Measurements from ENCODE around the gene BCDIN3D.
A peak's percentile ranks its signal among the peaks of the same experiment; 100 is the strongest.

Gene BCDIN3D

DNA sequence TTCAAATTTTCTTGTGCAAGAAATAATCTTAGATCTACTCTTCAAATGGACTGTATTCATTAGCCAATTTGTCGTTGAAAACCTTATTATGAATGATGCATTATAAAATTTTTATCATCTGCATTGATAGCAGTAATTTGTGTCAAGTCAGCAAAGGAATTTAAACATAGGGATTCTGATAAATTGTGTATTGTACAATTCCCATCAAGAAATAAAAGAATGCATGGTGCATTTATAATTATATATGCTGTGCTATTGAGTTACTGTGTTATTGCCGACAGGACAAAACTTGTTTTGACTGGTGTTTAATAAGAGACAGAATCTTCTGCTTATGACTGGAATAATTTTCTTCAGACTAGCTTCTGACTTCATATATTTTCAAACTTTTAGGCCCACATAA, 3.1 kb upstream of the BCDIN3D start:
- no peaks in the 10 kb centered on the region for H3K9me3 ChIP-seq (ENCODE audit: insufficient read depth, low read depth, low read length)
- no peak overlapping the region for H3K4me3 ChIP-seq (ENCODE audit: low read length)
- H3K27me3 ChIP-seq (ENCODE audit: insufficient read depth, low read length): peaks cover 17% of the 10 kb centered on the region

DNA sequence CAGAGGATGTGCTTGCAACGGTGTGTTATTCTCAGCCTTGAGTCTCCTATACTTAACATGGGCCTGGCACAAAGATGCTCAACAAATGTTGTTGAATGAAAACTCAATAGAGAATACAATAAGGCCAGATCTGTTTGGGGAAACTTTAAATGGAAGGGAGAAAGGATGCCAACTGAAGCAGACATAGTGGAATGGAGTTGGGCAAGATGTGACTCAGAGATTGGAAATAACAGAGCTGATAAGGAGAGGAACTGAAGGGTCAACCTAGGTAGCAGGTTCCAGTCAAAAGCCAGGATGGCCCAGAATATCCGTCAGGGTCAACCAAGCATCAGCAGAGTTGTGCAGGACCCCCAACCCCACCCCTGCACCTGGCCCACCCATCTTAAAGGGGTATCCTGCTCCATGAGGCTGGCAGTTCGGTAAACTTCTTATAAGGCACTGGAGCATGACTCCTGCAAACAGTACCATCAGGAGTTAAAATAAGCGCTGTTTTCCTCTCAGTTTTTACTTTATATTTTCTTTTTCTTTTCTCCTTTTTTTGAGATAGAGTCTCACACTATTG, 1.1 kb upstream of the BCDIN3D start:
- no peak overlapping the region for H3K9ac ChIP-seq (ENCODE audit: low read depth, low read length)
- peaks cover 4% of the 10 kb centered on the region; the same call in 1 of the 2 replicates for H3K4me1 ChIP-seq (ENCODE audit: insufficient read depth, low read length)
- H3K4me3 ChIP-seq (ENCODE audit: low read length): no peak overlapping the region
- no peaks in the 10 kb centered on the region for H3K9me3 ChIP-seq (ENCODE audit: insufficient read depth, low read depth, low read length)
- no peaks in the 10 kb centered on the region for H3K36me3 ChIP-seq (ENCODE audit: insufficient read depth, low read depth, low read length)
- peaks cover 12% of the 10 kb centered on the region for H3K27me3 ChIP-seq (ENCODE audit: insufficient read depth, low read length)
- H3K27ac ChIP-seq (ENCODE audit: low read length): no peak overlapping the region

More for the DNA sequence above, 3.1 kb upstream of the BCDIN3D start:
- H3K36me3 ChIP-seq (ENCODE audit: insufficient read depth, low read depth, low read length): no peaks in the 10 kb centered on the region
- H3K9ac ChIP-seq (ENCODE audit: low read depth, low read length): no peak overlapping the region
- no peak overlapping the region for H3K27ac ChIP-seq (ENCODE audit: low read length)
- H3K4me1 ChIP-seq (ENCODE audit: insufficient read depth, low read length): peaks cover 4% of the 10 kb centered on the region; the same call in 1 of the 2 replicates

DNA sequence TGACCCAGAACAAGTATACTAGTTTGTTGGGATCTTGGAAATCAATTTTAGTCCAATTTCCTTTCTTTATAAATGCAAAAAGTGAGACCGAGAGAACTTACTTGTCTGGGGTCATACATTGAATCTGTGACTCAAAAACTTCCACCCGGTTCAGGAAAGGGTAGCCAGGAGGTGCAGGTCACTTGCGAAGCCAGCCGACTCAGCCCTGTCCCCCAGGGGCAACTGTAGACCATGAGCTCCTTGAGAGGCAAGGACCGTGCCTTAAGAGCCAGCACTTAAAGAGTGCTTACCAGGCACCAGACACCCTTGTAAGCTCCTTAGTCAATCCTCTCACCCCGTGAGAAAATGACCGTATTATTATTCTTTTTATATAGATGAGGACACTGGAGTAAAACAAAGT, 505 bp upstream of the BCDIN3D start:
- no peaks in the 10 kb centered on the region for H3K36me3 ChIP-seq (ENCODE audit: insufficient read depth, low read depth, low read length)
- no peak overlapping the region for H3K27ac ChIP-seq (ENCODE audit: low read length)
- peak overlapping the region; percentile 79 for H3K9ac ChIP-seq (ENCODE audit: low read depth, low read length)
- H3K4me1 ChIP-seq (ENCODE audit: insufficient read depth, low read length): peaks cover 4% of the 10 kb centered on the region; the same call in 1 of the 2 replicates
- no peaks in the 10 kb centered on the region for H3K9me3 ChIP-seq (ENCODE audit: insufficient read depth, low read depth, low read length)
- H3K27me3 ChIP-seq (ENCODE audit: insufficient read depth, low read length): peaks cover 8% of the 10 kb centered on the region
- H3K4me3 ChIP-seq (ENCODE audit: low read length): peak overlapping the region; percentile 81

DNA sequence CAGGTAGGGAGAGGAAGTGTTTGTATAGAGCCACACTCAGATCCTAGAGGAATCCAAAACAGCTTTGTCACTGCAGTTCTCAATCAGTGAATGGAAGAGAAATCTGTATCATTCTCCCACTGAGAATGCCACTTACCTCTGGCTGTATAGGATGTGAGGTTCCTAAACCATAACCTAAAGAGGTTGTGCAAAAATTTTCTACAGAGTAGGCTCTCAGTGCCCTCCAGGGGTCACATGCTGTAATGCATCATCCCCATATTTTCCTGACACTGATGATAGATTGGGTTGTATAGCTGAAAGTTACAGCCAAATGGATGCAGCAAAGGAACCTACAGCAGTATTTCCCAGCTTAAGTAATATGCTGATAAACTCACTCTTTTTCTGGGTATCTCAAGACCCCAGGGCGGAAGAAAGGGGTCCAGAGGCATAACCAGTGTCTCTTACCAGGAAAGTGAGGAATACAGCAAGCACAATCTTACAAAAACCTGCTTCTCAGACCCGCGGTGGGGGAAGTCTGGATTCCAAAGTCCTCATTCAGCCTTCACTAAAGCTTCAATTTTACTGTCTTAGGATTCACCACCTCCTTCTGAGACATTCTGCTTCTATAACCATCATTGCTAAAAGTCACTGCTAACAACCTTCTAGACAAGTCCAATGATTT, 3.8 kb downstream of the BCDIN3D start:
- peaks cover 4% of the 10 kb centered on the region; the same call in 1 of the 2 replicates for H3K4me1 ChIP-seq (ENCODE audit: insufficient read depth, low read length)
- no peaks in the 10 kb centered on the region for H3K27me3 ChIP-seq (ENCODE audit: insufficient read depth, low read length)
- no peak overlapping the region for H3K9ac ChIP-seq (ENCODE audit: low read depth, low read length)
- no peaks in the 10 kb centered on the region for H3K36me3 ChIP-seq (ENCODE audit: insufficient read depth, low read depth, low read length)
- H3K4me3 ChIP-seq (ENCODE audit: low read length): no peak overlapping the region
- no peaks in the 10 kb centered on the region for H3K9me3 ChIP-seq (ENCODE audit: insufficient read depth, low read depth, low read length)
- no peak overlapping the region for H3K27ac ChIP-seq (ENCODE audit: low read length)

DNA sequence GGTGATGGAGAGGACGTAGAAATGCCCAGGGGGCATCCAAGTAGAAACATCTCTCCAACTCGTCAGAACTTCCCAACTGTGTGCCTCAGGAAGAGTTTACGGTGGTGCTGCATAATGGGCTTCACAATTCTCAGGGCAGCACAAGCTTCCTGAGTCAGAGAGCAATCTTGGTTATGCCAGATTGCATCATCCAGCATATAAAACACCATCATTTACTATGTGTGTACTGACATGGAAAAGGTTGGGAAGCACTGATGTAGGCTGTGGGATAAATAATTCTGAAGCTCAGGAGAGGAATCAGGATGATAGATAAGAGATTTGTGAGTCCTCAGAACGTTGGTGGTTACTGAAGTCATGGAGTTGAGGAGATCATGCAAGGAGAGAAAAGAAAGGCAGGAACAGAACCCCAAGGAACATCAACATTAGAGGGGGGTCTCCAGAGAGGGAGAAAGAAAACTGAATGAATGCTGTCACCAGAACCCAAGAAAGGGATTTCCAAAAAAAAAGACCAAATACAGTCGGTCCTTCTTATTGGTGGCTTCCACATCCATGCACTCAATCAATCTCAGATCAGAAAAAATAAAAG, 10.0 kb downstream of the BCDIN3D start:
- Histone ChIP-seq H3K27ac (ENCODE audit: low read length) (no peak overlapping the region), H3K4me1 (ENCODE audit: insufficient read depth, low read length) (peaks cover 5% of the 10 kb centered on the region), H3K4me3 (ENCODE audit: low read length) (no peak overlapping the region), H3K27me3 (ENCODE audit: insufficient read depth, low read length) (no peaks in the 10 kb centered on the region), H3K36me3 (ENCODE audit: insufficient read depth, low read depth, low read length) (no peaks in the 10 kb centered on the region), H3K9me3 (ENCODE audit: insufficient read depth, low read depth, low read length) (no peaks in the 10 kb centered on the region), H3K9ac (ENCODE audit: low read depth, low read length) (no peak overlapping the region)

DNA sequence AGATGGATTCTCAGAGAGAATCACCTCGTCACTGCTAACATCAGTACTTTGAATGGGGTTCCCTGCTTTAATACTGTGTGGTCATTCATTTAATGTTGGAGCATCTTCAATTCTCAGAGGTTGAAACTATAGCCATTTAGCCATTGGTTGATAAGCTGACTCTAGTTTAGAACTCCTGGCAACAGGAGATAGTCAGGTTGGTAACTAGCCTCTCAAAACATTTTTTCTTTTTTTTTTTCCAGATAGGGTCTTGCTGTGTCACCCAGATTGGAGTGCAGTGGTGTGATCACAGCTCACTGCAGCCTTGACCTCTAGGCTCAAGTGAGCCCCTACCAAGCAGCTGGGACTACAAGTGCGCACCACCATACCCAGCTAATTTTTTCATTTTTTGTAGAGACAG, 11.2 kb downstream of the BCDIN3D start:
- H3K9ac ChIP-seq (ENCODE audit: low read depth, low read length): no peak overlapping the region
- H3K27ac ChIP-seq (ENCODE audit: low read length): no peak overlapping the region
- no peaks in the 10 kb centered on the region for H3K9me3 ChIP-seq (ENCODE audit: insufficient read depth, low read depth, low read length)
- H3K27me3 ChIP-seq (ENCODE audit: insufficient read depth, low read length): no peaks in the 10 kb centered on the region
- H3K4me3 ChIP-seq (ENCODE audit: low read length): no peak overlapping the region
- H3K36me3 ChIP-seq (ENCODE audit: insufficient read depth, low read depth, low read length): no peaks in the 10 kb centered on the region
- peaks cover 11% of the 10 kb centered on the region for H3K4me1 ChIP-seq (ENCODE audit: insufficient read depth, low read length)

DNA sequence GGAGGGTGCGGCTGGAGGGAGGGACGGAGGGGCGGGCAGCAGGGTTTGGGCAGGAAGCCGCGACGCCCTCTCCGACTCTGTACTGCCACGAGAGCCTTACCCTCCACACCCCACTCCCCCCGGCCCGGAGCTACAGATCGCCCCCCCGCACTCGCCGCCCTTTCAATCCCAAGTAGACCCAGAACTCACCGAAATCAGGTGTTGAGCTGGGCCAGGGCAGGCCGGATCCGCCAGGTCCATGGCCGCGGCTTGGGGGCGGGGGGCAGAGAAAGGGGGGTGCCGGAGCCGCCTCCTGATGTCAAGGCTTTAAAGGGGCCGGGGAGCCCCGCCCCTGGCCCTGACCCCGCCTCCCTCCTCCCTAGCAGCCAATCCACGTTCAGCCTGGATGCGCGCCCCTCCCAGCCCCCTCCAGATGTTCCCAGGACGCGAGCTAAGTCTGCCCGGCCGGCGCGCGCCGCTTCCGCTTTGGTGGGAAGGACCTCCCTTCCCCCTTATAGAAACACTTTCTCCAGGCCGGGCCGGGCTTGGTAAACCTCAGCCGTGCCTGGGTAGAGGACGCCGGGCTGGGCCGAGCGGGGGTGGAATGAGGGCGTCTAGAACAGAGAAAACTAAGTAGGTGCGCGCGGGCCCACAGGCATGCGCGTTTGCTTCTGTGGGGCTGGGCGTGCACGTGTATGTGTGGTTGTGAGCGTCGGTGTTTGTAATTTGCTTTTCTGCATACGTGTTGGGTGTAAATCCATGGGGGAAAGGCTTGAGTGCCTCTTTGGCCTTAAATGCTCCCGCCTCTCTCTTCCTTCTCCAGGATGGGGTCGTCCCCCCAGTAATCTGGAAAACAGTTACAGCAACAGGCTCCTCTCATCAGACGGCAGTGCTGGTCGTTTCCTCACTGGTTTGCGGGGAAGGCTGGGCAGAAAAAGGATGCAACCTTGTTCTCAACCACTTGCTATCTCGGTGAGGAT, 14.5 kb downstream of the BCDIN3D start, which contains the start of gene NCKAP5L:
TSS of gene NCKAP5L (minus strand) at position 281 of the 959 bp plus-strand sequence. CDS start 24,369 bp downstream, outside the sequence.
- Histone ChIP-seq H3K9ac (ENCODE audit: low read depth, low read length) (peak within 1 kb of the TSS; percentile 92), H3K4me3 (ENCODE audit: low read length) (peak within 1 kb of the TSS; percentile 94), H3K27ac (ENCODE audit: low read length) (peak within 1 kb of the TSS; percentile 93), H3K4me1 (ENCODE audit: insufficient read depth, low read length) (peaks cover 23% of the 10 kb centered on the region), H3K36me3 (ENCODE audit: insufficient read depth, low read depth, low read length) (no peaks in the 10 kb centered on the region), H3K9me3 (ENCODE audit: insufficient read depth, low read depth, low read length) (no peaks in the 10 kb centered on the region), H3K27me3 (ENCODE audit: insufficient read depth, low read length) (no peaks in the 10 kb centered on the region)

DNA sequence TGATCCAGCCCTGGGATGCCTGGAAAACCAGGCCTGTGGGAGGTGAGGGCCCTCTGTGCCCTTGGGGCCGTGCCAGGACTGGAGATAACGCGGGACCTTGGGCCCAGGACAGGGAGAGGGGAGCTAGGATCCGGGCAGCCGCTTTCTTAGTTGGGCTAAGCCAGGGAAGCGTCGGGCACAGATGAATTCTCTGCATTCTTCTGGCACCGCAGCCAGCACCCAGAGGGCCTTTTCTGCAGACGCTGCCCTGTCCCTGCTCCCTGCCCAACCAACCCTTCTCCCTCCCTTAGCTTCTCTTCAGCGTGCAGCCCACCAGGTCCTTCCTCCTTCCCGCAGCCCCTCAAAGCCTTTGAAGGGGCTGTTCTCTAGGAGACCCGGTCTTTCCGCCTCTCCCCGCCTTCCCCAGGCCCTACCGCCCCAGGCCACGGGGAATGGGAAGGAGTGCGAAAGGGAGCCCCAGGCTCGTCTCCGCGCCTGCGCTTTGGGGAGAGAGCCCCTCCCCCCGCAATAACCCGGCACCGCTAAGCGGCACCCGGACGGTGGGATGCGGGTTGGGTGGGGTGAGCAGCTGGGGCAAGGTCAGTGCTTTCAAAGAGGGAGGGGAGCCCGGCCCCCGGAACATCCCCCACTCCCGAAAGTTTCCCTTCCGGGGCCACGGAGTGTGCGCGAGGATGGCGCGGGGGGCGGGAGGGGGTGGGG, 15.4 kb downstream of the BCDIN3D start:
- Histone ChIP-seq H3K27ac (ENCODE audit: low read length) (no peak overlapping the region), H3K4me1 (ENCODE audit: insufficient read depth, low read length) (peaks cover 23% of the 10 kb centered on the region), H3K27me3 (ENCODE audit: insufficient read depth, low read length) (no peaks in the 10 kb centered on the region), H3K9ac (ENCODE audit: low read depth, low read length) (peak overlapping the region; percentile 53), H3K4me3 (ENCODE audit: low read length) (peak overlapping the region; percentile 94), H3K9me3 (ENCODE audit: insufficient read depth, low read depth, low read length) (no peaks in the 10 kb centered on the region), H3K36me3 (ENCODE audit: insufficient read depth, low read depth, low read length) (peaks cover 6% of the 10 kb centered on the region)

DNA sequence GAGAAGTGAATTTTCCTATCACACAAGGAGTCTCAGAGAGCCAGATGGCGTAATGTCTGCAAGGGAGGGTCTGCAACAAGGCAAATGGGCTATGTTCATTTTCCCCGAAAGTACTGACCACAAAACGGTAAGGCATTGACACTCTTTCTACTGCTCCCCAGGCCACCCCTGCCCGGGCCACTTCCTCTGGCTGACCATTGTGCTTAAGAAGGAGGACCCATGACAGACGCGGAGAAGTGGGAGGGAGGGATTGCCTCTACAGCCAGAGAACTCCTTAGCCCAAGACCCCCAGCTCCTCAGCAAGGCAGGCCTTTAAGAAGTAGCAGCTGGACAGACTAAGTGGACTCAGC, 15.9 kb downstream of the BCDIN3D start:
- peak overlapping the region; percentile 53 for H3K9ac ChIP-seq (ENCODE audit: low read depth, low read length)
- no peaks in the 10 kb centered on the region for H3K9me3 ChIP-seq (ENCODE audit: insufficient read depth, low read depth, low read length)
- peaks cover 23% of the 10 kb centered on the region for H3K4me1 ChIP-seq (ENCODE audit: insufficient read depth, low read length)
- no peak overlapping the region for H3K27ac ChIP-seq (ENCODE audit: low read length)
- peaks cover 11% of the 10 kb centered on the region for H3K36me3 ChIP-seq (ENCODE audit: insufficient read depth, low read depth, low read length)
- no peaks in the 10 kb centered on the region for H3K27me3 ChIP-seq (ENCODE audit: insufficient read depth, low read length)
- peak overlapping the region; percentile 94 for H3K4me3 ChIP-seq (ENCODE audit: low read length)

DNA sequence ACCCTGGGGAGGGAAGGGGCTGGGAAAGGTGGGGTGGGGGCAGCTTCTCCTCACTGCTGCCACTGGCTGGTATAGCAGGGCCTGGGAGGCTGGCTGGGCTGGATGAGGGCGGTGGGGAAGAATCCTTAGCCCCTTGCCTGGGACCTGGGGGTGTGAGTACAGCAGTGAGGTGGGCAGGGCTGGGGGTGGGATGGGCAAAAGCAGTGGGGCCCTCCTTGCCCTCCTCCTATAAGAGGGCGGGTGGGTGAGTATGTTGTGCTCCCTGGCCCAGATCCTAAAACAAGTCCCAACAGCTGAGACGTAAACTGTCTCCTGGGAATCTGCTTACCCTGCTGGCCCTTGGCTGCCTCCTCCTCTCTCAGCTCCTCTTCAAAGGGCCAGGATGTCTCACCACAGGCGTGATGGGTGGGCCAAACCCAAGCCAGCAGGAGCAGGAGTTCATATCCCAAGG, 16.9 kb downstream of the BCDIN3D start:
- H3K27me3 ChIP-seq (ENCODE audit: insufficient read depth, low read length): no peaks in the 10 kb centered on the region
- no peak overlapping the region for H3K9ac ChIP-seq (ENCODE audit: low read depth, low read length)
- H3K9me3 ChIP-seq (ENCODE audit: insufficient read depth, low read depth, low read length): no peaks in the 10 kb centered on the region
- H3K4me3 ChIP-seq (ENCODE audit: low read length): no peak overlapping the region
- H3K36me3 ChIP-seq (ENCODE audit: insufficient read depth, low read depth, low read length): peaks cover 13% of the 10 kb centered on the region
- no peak overlapping the region for H3K27ac ChIP-seq (ENCODE audit: low read length)
- peaks cover 26% of the 10 kb centered on the region for H3K4me1 ChIP-seq (ENCODE audit: insufficient read depth, low read length)
